OCI-LY1 (cell line): ENCODE measurements around the gene CCL25.

ENCODE experiments used
- H2AFZ ChIP-seq: fragments of 200-600 bp; sonication (generic), shearing (Covaris generic); 2 replicates; pipeline ENCODE4 v1.6.0; 2014; ENCODE audit warnings: antibody characterized with exemption, mild to moderate bottlenecking, low read length
- H3F3A ChIP-seq: fragments of 200-600 bp; sonication (generic), shearing (Covaris generic); 2 replicates; pipeline ENCODE4 v1.6.0; 2014; ENCODE audit warnings: mild to moderate bottlenecking, antibody characterized with exemption, low read length, moderate library complexity; ENCODE audit not compliant: insufficient read depth
- H3K27ac ChIP-seq: fragments of 200-600 bp; sonication (generic); 2 replicates; pipeline ENCODE4 v1.5.1; 2014; ENCODE audit warnings: low read length, mixed run types, mild to moderate bottlenecking, low read depth; ENCODE audit not compliant: poor library complexity, severe bottlenecking
- H3K27me3 ChIP-seq: fragments of 200-600 bp; sonication (generic); 2 replicates; pipeline ENCODE4 v1.6.0; 2014; ENCODE audit warnings: antibody characterized with exemption, mild to moderate bottlenecking, low read length, moderate library complexity; ENCODE audit not compliant: insufficient read depth
- H3K36me3 ChIP-seq: fragments of 200-600 bp; sonication (generic); 2 replicates; pipeline ENCODE4 v1.6.1; 2014; ENCODE audit warnings: mild to moderate bottlenecking, antibody characterized with exemption, low read length, moderate library complexity, mixed read lengths; ENCODE audit not compliant: insufficient read depth
- H3K4me1 ChIP-seq: fragments of 200-600 bp; sonication (generic); 2 replicates; pipeline ENCODE4 v1.5.1; 2014; ENCODE audit warnings: mild to moderate bottlenecking, low read length, moderate library complexity; ENCODE audit not compliant: insufficient read depth, severe bottlenecking
- H3K4me2 ChIP-seq: fragments of 200-600 bp; sonication (generic), shearing (Covaris generic); 2 replicates; pipeline ENCODE4 v1.6.1; 2014; ENCODE audit warnings: low read length
- H3K4me3 ChIP-seq: fragments of 200-600 bp; sonication (generic); 2 replicates; pipeline ENCODE4 v1.5.1; 2014; ENCODE audit warnings: low read length, low read depth, mild to moderate bottlenecking, mixed read lengths; ENCODE audit not compliant: poor library complexity, severe bottlenecking
- H3K79me2 ChIP-seq: fragments of 200-600 bp; shearing (Covaris generic); 2 replicates; pipeline ENCODE4 v1.6.1; 2016; ENCODE audit warnings: mixed run types, low read length, mixed read lengths; ENCODE audit not compliant: insufficient read depth
- H3K9ac ChIP-seq: fragments of 200-600 bp; sonication (generic), shearing (Covaris generic); 2 replicates; pipeline ENCODE4 v1.6.1; 2014; ENCODE audit warnings: mild to moderate bottlenecking, low read length, mixed read lengths
- H3K9me2 ChIP-seq: fragments of 200-600 bp; sonication (generic), shearing (Covaris generic); 2 replicates; pipeline ENCODE4 v1.6.1; 2014; ENCODE audit warnings: low read depth, mild to moderate bottlenecking, low read length, mixed read lengths
- H3K9me3 ChIP-seq: fragments of 200-600 bp; shearing (Covaris generic); 2 replicates; pipeline ENCODE4 v1.6.1; 2014; ENCODE audit warnings: low read length, mixed read lengths
- H4K20me1 ChIP-seq: fragments of 200-600 bp; sonication (generic), shearing (Covaris generic); 2 replicates; pipeline ENCODE4 v1.6.0; 2016; ENCODE audit warnings: mild to moderate bottlenecking, low read length; ENCODE audit not compliant: insufficient read depth
- EZH2 ChIP-seq: fragments of 200-600 bp; sonication (generic), shearing (Covaris generic); IDR thresholded peaks from 2 replicates; pipeline ENCODE4 v1.8.0; 2017; ENCODE audit warnings: borderline replicate concordance, mixed run types, mild to moderate bottlenecking, antibody characterized with exemption, low read length, moderate library complexity, mixed read lengths
- TF ChIP-seq, protein P1 (sequence below): fragments of 200-600 bp; sonication (generic), shearing (Covaris generic); IDR thresholded peaks from 2 replicates; pipeline ENCODE4 v1.5.1; 2017; ENCODE audit warnings: mild to moderate bottlenecking, antibody characterized with exemption, low read length, moderate library complexity, mixed read lengths

CCL25 gene

DNA sequence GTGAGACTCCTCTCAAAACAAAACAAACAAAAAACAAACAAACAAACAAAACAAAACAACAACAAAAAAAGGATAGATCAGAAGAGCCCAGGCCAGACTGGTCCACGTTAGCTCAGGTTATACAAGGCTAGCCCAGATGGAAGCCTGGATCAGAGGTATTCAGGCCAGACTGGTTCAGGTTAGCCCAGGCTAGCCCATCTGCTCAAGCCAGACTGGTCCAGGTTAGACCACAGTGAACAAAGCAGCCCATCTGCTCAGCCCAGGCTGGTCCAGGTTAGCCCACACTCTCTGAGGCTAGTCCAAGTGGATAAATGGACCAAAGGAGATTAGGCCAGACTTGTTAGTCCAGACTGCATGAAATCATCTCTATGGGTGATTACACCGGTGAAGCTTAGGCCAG is 41.2 kb downstream of the CCL25 start:
- Histone ChIP-seq H2AFZ (no peak overlapping the region), H3K27ac (no peak overlapping the region), H3K36me3 (no peaks in the 10 kb centered on the region), H3K4me3 (no peak overlapping the region), H3K9me3 (peaks cover 11% of the 10 kb centered on the region), H3K27me3 (no peaks in the 10 kb centered on the region), H3K4me1 (no peaks in the 10 kb centered on the region), H3K4me2 (no peak overlapping the region), H3K79me2 (no peaks in the 10 kb centered on the region), H3K9me2 (no peaks in the 10 kb centered on the region), H3K9ac (no peak overlapping the region), H3F3A (no peaks in the 10 kb centered on the region), H4K20me1 (no peaks in the 10 kb centered on the region)
- TF ChIP-seq, protein P1, sequence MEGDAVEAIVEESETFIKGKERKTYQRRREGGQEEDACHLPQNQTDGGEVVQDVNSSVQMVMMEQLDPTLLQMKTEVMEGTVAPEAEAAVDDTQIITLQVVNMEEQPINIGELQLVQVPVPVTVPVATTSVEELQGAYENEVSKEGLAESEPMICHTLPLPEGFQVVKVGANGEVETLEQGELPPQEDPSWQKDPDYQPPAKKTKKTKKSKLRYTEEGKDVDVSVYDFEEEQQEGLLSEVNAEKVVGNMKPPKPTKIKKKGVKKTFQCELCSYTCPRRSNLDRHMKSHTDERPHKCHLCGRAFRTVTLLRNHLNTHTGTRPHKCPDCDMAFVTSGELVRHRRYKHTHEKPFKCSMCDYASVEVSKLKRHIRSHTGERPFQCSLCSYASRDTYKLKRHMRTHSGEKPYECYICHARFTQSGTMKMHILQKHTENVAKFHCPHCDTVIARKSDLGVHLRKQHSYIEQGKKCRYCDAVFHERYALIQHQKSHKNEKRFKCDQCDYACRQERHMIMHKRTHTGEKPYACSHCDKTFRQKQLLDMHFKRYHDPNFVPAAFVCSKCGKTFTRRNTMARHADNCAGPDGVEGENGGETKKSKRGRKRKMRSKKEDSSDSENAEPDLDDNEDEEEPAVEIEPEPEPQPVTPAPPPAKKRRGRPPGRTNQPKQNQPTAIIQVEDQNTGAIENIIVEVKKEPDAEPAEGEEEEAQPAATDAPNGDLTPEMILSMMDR, result no peak
- no peak for TF ChIP-seq EZH2

DNA sequence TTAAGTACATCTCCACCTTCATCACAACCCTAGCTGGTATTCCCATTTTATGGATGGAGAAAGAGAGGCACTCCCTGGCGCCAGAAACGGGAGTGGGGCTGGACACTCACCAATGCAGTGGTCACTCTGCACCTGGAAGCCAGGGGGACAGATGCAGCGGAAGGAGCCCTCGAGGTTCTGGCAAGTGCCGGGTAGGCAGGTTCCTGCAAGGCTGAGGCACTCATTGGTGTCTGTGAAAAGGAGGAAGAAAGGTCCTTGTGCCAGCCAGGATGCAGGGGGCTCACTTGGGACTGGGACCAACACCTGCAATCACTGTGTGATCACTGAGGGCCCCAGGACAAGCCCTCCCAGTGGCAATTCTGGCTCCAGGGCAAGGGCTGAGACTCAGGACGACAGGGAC is 41.8 kb downstream of the CCL25 start:
- Histone ChIP-seq H3K9me2 (no peaks in the 10 kb centered on the region), H3F3A (no peaks in the 10 kb centered on the region), H3K9me3 (peaks cover 11% of the 10 kb centered on the region), H3K27ac (no peak overlapping the region), H4K20me1 (no peaks in the 10 kb centered on the region), H3K4me2 (no peak overlapping the region), H3K36me3 (no peaks in the 10 kb centered on the region), H3K79me2 (no peaks in the 10 kb centered on the region), H2AFZ (no peak overlapping the region), H3K9ac (no peak overlapping the region), H3K4me3 (no peak overlapping the region), H3K4me1 (no peaks in the 10 kb centered on the region), H3K27me3 (no peaks in the 10 kb centered on the region)
- no peak for TF ChIP-seq EZH2
- TF ChIP-seq, protein P1, result no peak

DNA sequence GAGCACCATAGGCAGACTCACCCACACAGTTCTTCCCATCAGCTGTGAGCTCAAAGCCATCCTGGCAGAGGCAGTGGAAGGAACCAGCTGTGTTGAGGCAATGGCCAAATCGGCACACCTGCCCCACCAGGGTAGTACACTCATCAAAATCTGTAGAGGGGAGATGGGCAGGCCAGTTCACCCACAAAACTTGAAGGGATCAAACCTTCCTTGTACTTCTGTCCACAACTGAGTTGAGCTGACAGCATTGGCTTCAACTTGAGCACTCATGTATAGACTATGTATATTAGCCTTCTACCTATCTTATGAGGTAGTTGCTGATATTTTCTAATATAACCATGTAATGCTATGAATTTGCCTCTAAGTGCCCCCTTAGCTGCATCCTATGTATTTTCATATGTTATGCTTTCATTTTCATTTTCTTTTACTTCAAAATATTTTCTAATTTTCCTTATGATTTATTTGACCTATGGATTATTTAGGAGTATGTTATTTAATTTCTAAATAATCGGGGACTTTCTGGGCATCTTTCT is 42.9 kb downstream of the CCL25 start:
- H2AFZ ChIP-seq, result no peak overlapping the region
- peaks cover 11% of the 10 kb centered on the region for H3K9me3 ChIP-seq
- TF ChIP-seq EZH2, result no peak
- TF ChIP-seq, protein P1, result no peak
- no peaks in the 10 kb centered on the region for H3K36me3 ChIP-seq
- H3K9me2 ChIP-seq, result no peaks in the 10 kb centered on the region
- H3K27ac ChIP-seq, result no peak overlapping the region
- H3K79me2 ChIP-seq, result no peaks in the 10 kb centered on the region
- no peaks in the 10 kb centered on the region for H3F3A ChIP-seq
- no peak overlapping the region for H3K4me2 ChIP-seq
- no peak overlapping the region for H3K9ac ChIP-seq
- no peaks in the 10 kb centered on the region for H3K4me1 ChIP-seq
- no peak overlapping the region for H3K4me3 ChIP-seq
- H4K20me1 ChIP-seq, result no peaks in the 10 kb centered on the region
- no peaks in the 10 kb centered on the region for H3K27me3 ChIP-seq
